Islet of Langerhans (tissue), 1 donor: Measurements from ENCODE around the gene ID3.

Experiments
- FAIRE-seq: peaks from one replicate; lab custom pipeline; 2011; peaks lifted over from hg19 to GRCh38; lab: Jason Lieb, UNC

The ID3 gene

DNA sequence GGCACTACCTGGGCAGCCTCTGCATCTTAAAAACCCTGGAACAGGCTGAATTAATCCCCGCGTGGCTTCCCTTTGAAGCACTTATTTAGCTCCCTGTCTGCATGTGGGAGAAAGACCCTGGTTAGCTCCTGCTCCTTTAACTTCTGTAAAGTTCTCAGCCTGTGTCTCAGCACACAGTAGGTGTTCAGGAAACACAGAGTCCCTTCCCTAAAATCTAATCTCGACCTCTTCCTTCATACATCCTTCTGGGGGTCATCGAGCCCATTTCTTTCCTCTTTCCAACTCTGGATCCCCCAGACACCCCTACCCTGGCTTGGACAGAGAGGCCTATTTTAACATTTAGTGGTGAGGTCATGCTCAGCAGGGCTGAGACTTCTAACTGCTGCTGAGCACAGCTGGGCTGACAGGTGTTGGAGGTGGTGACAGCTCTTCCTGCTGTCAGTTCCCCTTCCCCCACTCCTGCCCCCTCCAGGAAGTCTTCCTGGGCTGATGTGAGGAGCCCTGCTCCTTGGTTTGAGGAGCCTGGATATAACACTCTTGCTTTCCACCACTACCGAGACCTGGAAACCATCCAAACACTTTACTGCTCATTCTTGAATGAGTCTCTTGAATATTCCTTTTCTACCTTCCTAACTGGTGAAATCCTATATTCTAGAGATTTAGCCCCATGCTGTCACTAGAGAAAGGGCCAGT is 33.6 kb downstream of the ID3 start:
- FAIRE-seq: no peak

DNA sequence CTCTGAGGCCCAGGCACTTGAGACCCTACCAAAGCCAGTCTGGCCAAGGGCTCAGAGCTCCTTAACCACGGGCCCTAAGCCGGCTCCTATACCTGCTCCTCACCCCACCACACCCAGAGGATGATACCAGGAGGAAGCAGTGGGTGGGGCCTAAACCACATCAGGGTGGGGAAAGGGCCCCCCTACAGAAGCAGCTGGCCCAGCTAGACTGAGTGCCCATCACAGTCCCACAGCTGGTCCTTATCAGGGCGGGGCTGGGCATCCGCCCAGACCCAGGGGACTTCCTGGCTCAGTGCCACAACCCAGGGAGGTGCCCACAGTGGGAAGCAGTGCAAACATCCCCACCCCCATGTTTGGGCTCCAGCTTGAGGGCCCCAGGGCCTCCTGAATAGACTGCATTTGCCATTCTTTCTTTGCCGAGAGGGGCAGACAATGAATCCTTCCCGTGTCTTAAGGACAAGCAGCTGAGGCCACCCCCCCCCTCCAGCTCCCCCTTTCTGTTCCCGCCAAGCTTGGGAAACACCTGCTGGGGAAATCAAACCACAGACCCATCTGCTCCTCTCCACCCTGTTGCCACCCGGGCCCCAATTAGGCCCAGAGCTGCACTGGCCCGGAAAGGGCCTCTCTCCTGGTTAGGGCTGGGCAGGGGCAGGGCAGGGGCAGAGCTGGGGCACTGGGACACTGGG is 34.4 kb downstream of the ID3 start:
- FAIRE-seq: no peak

DNA sequence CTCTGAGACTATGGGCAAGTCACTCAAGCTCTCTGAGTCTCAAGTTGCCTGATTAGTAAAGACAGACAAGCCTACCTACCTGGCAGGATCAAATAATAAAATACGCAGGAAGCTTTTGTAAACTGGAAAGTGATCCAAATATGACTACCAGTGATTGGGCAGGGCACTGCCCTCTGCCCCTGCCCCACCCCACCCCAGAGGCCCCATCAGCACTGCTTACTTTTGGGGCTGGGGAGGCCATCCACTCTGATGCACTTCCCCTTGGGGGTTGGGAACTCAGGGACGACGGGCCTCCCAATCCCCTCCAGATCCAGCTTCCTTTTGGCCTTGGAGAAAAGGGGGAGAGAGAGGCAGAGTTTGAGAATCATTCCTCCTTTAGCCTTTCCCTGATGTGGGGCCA is 35.1 kb downstream of the ID3 start:
- FAIRE-seq: no peak

DNA sequence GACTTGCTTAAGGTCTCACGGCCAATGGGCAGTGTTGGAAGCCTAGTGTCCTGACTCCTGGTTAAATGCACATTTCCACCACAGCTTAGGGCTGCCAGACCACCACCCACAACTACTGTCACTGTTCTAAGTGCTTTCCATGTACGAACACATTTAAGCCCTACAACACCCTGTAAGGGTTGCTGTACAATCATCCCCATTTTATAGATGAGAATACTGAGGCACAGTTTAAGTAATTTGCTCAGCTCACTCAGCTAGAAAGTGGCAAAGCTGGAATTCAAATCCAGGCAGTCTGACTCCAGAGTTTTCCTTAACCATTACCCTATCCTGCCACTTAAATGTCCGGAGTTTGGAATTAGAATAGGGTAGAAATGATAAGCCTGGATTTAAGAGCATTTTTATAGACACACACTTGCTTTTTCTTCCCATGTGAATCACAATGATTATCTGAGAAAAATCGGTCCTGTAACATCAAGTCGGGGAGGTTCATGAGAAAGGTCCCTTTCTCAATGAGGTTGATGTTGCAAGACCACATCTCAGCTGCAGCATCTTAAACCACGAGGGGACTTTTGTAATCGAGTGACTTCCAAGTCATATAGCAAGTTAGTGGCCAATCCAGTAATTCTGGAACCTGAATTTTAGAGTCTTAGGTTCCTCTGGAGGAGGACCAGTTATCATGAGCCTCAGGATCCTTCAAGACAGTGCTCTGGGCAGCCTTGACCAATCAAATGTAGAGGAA is 36.9 kb downstream of the ID3 start:
- FAIRE-seq: no peak

DNA sequence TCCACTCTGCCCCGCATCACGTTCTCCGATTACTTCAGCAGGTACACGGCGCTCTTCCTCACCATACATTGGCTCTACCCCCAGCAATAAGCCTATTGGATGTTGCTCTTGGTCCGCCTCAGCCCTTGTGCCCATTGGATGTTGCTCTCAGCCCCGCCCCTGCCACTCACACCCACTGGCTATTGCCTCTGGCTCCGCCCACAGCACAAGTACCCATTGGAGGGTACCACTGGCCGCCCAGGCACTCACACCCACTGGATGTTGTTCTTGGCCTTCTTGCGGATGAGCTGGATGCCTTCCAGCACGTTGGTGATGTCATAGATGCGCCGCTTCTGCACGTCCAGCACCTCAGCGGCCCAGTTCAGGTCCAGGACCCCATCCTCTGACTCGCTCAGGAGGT is 37.7 kb downstream of the ID3 start:
- FAIRE-seq: no peak

DNA sequence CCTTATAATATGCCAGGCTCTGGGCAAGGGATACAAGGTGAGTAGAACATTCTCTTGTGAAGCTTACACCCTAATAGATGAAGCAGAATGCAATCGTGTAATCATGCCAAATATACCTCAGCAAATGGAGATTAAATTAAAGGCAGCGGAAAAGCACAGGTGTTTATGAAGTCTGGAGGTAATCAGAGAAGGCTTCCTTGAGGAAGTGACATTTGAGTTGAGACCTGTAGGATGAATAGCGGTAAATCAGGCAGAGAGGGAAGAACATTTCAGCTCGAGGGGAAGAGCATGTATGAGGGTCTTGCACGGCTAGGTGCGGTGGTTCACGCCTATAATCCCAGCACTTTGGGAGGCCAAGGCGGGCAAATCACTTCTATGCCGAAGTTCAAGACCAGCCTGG is 41.7 kb downstream of the ID3 start:
- FAIRE-seq: no peak

DNA sequence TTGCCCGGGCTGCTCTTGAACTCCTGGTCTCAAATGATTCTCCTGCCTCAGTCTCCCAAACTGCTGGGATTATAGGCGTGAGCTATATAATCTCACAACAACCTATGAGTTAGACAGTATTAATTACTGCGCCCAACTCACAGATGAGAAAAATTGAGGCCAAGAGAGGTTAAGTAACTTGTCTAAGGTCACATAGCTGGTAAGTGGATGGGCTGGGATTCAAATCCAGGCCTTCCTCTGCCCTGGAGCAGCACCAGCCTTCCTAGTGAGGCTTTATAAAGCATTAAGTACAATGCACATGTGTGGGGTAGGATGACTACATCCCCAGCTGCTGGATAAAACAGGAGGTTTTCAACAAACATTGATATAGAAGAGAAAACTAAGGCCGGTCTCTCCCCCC is 43.4 kb downstream of the ID3 start:
- no peak for FAIRE-seq

DNA sequence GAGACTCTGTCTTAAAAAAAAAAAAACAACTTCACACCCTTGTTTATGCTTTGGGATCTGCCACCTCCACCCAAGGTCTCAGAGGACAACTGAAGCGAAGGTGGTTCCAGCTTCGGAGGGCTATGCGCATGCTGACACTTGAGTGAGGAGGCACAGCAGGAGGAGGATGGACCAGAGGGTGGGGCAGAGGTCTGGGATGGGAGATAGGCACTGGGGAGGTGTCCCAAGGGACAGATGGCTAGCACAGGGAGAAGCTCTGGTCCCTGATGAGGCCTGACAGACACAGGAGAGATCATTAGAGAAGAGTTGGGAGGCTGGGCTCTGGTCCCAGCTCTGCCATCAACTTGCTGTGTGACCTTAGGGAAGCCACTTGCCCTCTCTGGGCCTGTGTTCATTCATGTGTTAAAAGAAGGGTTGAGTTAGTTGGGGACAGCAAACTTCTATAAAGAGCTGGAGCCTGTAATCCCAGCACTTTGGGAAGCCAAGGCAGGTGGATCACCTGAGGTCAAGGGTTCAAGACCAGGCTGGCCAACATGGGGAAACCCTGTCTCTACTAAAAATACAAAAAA is 45.1 kb downstream of the ID3 start:
- FAIRE-seq: no peak

DNA sequence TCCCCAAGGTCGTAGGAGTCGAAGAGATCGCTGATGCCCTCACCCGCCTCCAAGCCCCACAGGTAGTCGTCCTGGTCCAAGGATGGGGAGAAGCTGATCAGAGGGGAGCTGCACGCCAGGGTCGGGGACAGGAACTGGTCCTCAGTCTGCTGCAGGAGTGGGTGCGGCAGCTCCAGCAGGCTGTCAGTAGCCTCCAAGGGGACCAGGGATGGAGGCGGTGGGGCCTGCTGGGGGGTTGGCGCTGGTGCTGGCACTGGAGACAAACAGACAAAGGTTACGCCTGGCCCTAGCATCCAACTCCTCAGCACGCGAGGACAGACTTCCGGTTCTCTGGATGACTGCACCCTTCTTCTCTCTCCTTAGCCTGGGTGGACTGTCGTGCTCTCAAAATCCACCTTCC is 49.4 kb downstream of the ID3 start:
- no peak for FAIRE-seq
